ENCODE measurements around the gene KPNA4. TPM values are rescaled to one million over a fixed set of nuclear protein-coding genes. Genes with fewer than 3 reads are reported as not detected.
"Not testable (repeated sequence)": the region's sequence is repeated elsewhere in the genome, so short reads cannot be mapped to it uniquely, and the experiment has no call there.

KPNA4 gene
- total RNA-seq, 1 donor from 2014 or later: 61.5 TPM

- H3K9me3 Mint-ChIP-seq (ENCODE audit: unreplicated experiment): no peaks in the 10 kb centered on the region
- TF ChIP-seq CTCF (IDR thresholded peaks at IDR 0.05; ENCODE audit: partially characterized antibody, unreplicated experiment): no peak
- DNase-seq: no peak
- H3K27ac Mint-ChIP-seq (ENCODE audit: unreplicated experiment): no peak overlapping the region
- H3K4me1 Mint-ChIP-seq (ENCODE audit: low read depth, unreplicated experiment): no peaks in the 10 kb centered on the region
- no peaks in the 10 kb centered on the region for H3K27me3 Mint-ChIP-seq (ENCODE audit: unreplicated experiment)
- no peak overlapping the region for H3K4me3 Mint-ChIP-seq (ENCODE audit: unreplicated experiment)
- no peaks in the 10 kb centered on the region for H3K36me3 Mint-ChIP-seq (ENCODE audit: unreplicated experiment)
Measured at GRCh38 chr3:160531311-160531710, 34.1 kb downstream of the KPNA4 start.

- peaks cover 10% of the 10 kb centered on the region for H3K36me3 Mint-ChIP-seq (ENCODE audit: unreplicated experiment)
- not testable (repeated sequence) for H3K9me3 Mint-ChIP-seq (ENCODE audit: unreplicated experiment); H3K4me1 Mint-ChIP-seq (ENCODE audit: low read depth, unreplicated experiment)
Measured at GRCh38 chr3:160516391-160516790, 49.0 kb downstream of the KPNA4 start.

GRCh38 chr3:160501325-160501724 lies 64.0 kb downstream of the KPNA4 start:
- no peaks in the 10 kb centered on the region for H3K9me3 Mint-ChIP-seq (ENCODE audit: unreplicated experiment)
- no peak for DNase-seq
- H3K36me3 Mint-ChIP-seq (ENCODE audit: unreplicated experiment): no peaks in the 10 kb centered on the region
- H3K27me3 Mint-ChIP-seq (ENCODE audit: unreplicated experiment): peaks cover 1% of the 10 kb centered on the region
- no peak overlapping the region for H3K27ac Mint-ChIP-seq (ENCODE audit: unreplicated experiment)
- H3K4me1 Mint-ChIP-seq (ENCODE audit: low read depth, unreplicated experiment): no peaks in the 10 kb centered on the region
- TF ChIP-seq CTCF (IDR thresholded peaks at IDR 0.05; ENCODE audit: partially characterized antibody, unreplicated experiment): no peak
- no peak overlapping the region for H3K4me3 Mint-ChIP-seq (ENCODE audit: unreplicated experiment)

More at GRCh38 chr3:160516391-160516790, 49.0 kb downstream of the KPNA4 start:
- not testable (repeated sequence) for DNase-seq; H3K4me3 Mint-ChIP-seq (ENCODE audit: unreplicated experiment); H3K27me3 Mint-ChIP-seq (ENCODE audit: unreplicated experiment); H3K27ac Mint-ChIP-seq (ENCODE audit: unreplicated experiment)

GRCh38 chr3:160498202-160498601 lies 67.2 kb downstream of the KPNA4 start:
- H3K27ac Mint-ChIP-seq (ENCODE audit: unreplicated experiment): no peak overlapping the region
- no peak for DNase-seq
- peaks cover 1% of the 10 kb centered on the region for H3K27me3 Mint-ChIP-seq (ENCODE audit: unreplicated experiment)
- H3K4me3 Mint-ChIP-seq (ENCODE audit: unreplicated experiment): no peak overlapping the region
- H3K36me3 Mint-ChIP-seq (ENCODE audit: unreplicated experiment): no peaks in the 10 kb centered on the region
- no peak for TF ChIP-seq CTCF (IDR thresholded peaks at IDR 0.05; ENCODE audit: partially characterized antibody, unreplicated experiment)
- no peaks in the 10 kb centered on the region for H3K9me3 Mint-ChIP-seq (ENCODE audit: unreplicated experiment)
- H3K4me1 Mint-ChIP-seq (ENCODE audit: low read depth, unreplicated experiment): no peaks in the 10 kb centered on the region

GRCh38 chr3:160490166-160490565 lies 75.2 kb downstream of the KPNA4 start:
- DNase-seq: no peak
- H3K4me3 Mint-ChIP-seq (ENCODE audit: unreplicated experiment): no peak overlapping the region
- peaks cover 1% of the 10 kb centered on the region for H3K4me1 Mint-ChIP-seq (ENCODE audit: low read depth, unreplicated experiment)
- TF ChIP-seq CTCF (IDR thresholded peaks at IDR 0.05; ENCODE audit: partially characterized antibody, unreplicated experiment): no peak
- H3K27me3 Mint-ChIP-seq (ENCODE audit: unreplicated experiment): no peaks in the 10 kb centered on the region
- no peak overlapping the region for H3K27ac Mint-ChIP-seq (ENCODE audit: unreplicated experiment)
- no peaks in the 10 kb centered on the region for H3K9me3 Mint-ChIP-seq (ENCODE audit: unreplicated experiment)
- H3K36me3 Mint-ChIP-seq (ENCODE audit: unreplicated experiment): no peaks in the 10 kb centered on the region

- Mint-ChIP-seq H3K4me1 (ENCODE audit: low read depth, unreplicated experiment) (peaks cover 3% of the 10 kb centered on the region), H3K27me3 (ENCODE audit: unreplicated experiment) (no peaks in the 10 kb centered on the region), H3K9me3 (ENCODE audit: unreplicated experiment) (no peaks in the 10 kb centered on the region), H3K36me3 (ENCODE audit: unreplicated experiment) (no peaks in the 10 kb centered on the region), H3K27ac (ENCODE audit: unreplicated experiment) (no peak overlapping the region), H3K4me3 (ENCODE audit: unreplicated experiment) (no peak overlapping the region)
- peak; percentile 83 for TF ChIP-seq CTCF (IDR thresholded peaks at IDR 0.05; ENCODE audit: partially characterized antibody, unreplicated experiment)
- no peak for DNase-seq
Measured at GRCh38 chr3:160486459-160486869, 78.9 kb downstream of the KPNA4 start.

Data from glutamatergic neuron (in vitro differentiated cells).